ENCODE data around the gene REV3L.
"Not testable (repeated sequence)": the region's sequence is repeated elsewhere in the genome, so short reads cannot be mapped to it uniquely, and the experiment has no call there.

The REV3L gene

DNA sequence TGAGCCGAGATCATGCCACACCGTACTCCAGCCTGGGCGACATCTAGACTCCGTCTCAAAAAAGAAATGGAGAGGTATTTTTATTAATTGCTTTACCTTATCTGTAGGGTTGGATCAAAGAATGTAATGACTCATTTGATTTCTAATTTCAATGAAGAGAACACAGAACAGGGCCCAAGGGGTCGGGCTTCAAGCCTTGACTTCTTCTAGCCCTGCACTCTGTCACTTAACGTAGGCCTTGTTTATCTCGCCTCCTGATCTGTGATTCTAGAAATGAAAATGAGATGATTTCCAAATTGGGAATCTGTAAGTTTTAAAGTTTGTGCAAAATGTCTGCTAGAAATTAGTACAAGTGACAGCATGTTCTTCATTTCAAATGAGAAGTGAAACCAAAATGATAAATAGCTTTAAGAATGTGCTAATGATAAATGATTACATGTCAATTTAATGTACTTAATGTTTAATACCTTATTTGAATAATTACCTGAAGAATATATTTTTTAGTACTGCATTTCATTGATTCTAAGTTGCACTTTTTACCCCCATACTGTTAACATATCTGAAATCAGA, 215.2 kb downstream of the REV3L start:
- no peak for DNase-seq (ENCODE audit: extremely low read depth in 1 of 2, low read depth in 1 of 2)

- DNase-seq (ENCODE audit: extremely low read depth in 1 of 2, low read depth in 1 of 2) = no peak
These were observed 216.7 kb downstream of the REV3L start for GRCh38 chr6:111266276-111266675.

DNA sequence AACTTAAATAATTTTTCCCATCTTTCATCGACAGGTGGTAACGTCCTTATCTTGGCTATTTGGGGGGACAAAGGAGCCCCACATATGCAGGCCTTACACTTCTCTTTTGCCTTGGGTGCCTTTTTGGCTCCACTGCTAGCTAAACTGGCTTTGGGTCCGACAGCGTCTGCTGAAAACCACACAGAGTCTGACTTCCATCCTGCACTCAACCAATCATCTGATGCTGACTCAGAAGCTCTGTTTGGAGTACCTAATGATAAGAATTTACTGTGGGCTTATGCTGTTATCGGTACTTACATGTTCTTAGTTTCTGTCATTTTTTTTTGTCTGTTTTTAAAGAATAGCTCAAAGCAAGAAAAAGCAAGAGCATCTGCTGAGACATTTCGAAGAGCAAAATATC, 217.2 kb downstream of the REV3L start:
- DNase-seq (ENCODE audit: extremely low read depth in 1 of 2, low read depth in 1 of 2) = no peak

GRCh38 chr6:111263837-111264236, 219.2 kb downstream of the REV3L start:
- no peak for DNase-seq (ENCODE audit: extremely low read depth in 1 of 2, low read depth in 1 of 2)

DNA sequence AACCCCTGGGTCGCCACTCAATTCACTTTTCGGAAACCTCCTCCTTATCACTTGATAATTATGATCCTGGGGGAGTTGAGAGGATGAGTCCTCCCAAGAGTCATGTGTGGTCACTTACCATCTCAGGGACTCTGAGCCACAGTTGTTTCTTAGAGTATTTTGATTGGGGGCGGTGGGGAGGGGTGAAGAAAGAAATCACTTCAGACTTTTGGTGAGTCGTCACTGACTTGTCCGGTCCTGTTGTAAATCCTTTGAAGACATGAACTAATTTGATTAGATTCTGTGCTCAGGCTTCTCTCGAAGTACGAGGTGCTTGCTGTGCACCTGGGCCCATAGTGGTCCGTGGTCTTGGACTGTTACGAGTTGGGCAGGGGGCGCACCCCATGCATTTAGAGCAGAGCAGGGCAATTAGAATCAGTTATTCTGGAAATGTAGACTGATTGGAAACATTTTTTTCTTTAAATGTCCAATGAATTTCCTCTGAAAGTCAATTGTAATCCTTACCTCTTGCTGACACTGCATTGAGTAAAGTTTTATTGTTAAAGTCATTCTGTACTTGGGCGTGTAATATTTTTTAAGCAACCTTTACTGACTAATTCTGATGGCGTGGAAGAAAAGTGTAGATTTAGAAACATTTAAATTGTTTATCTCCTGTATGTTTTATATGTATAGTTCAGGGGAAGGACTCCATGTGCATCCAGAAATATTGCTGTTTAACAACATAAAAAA, 222.3 kb downstream of the REV3L start:
- no peak for DNase-seq (ENCODE audit: extremely low read depth in 1 of 2, low read depth in 1 of 2)

- peak; percentile 98 for DNase-seq (ENCODE audit: extremely low read depth in 1 of 2, low read depth in 1 of 2)
These were observed 223.8 kb downstream of the REV3L start for GRCh38 chr6:111259089-111259831.

DNA sequence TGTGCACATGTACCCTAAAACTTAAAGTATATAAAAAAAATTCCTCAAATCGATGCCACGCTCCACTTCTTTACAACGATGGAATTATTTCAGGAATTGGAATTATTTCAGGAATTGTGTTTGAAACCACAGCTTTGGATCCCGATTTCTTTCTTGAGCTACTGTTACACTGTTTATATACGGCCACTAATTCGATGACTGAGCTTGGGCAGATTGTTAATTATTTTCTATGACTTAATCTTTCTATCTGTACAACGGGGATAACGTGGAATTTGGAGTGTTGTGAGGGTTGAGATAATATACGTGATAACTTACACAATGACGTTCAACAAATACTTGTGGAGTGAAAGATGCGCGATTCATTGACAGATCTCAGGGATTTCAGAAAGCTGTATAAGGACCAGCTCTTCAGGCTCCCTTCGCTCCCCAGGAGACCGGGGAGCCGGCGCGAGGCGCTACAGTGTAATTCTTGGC, 224.4 kb downstream of the REV3L start:
- no peak for DNase-seq (ENCODE audit: extremely low read depth in 1 of 2, low read depth in 1 of 2)

DNA sequence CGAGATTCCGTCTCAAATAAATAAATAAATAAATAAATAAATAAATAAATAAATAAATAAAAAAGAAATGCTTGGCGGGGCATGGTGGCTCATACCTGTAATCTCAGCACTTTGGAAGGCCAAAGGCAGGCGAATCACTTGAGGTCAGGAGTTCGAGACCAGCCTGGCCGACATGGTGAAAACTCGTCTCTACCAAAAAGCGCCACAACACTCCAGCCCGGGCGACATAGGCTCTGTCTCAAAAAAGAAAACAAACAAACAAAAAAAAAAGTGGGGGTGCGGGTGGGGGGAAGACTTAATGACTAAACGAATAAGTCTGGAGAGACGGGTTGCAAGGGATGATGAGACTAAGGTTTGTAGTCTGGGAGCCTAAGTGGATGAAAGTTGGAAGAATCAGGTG, 225.0 kb downstream of the REV3L start:
- DNase-seq (ENCODE audit: extremely low read depth in 1 of 2, low read depth in 1 of 2) = no peak

GRCh38 chr6:111256646-111257045, 226.4 kb downstream of the REV3L start:
- no peak for DNase-seq (ENCODE audit: extremely low read depth in 1 of 2, low read depth in 1 of 2)

- DNase-seq (ENCODE audit: extremely low read depth in 1 of 2, low read depth in 1 of 2) = not testable (repeated sequence)
These were observed 227.2 kb downstream of the REV3L start for GRCh38 chr6:111255838-111256237.

GRCh38 chr6:111254779-111255166, 228.2 kb downstream of the REV3L start:
- DNase-seq (ENCODE audit: extremely low read depth in 1 of 2, low read depth in 1 of 2) = no peak

- no peak for DNase-seq (ENCODE audit: extremely low read depth in 1 of 2, low read depth in 1 of 2)
These were observed 228.8 kb downstream of the REV3L start for GRCh38 chr6:111254004-111254778.

DNA sequence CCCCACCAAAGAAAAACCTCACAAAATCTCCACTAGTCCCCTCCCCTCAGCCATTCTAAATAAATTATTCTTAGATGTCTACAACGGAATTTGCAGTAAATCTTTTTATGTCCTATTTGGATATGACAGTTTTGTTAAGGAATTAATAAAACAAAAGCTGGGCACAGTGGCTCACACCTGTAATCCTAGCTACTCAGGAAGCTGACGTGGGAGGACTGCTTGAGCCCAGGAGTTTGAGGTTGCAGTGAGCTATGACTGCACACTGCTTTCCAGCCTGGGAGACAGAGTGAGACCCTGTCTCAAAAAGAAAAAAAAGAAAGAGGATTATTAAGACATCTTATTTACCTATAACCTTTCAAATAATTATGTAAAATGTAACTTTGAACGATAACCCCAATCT, 230.3 kb downstream of the REV3L start:
- no peak for DNase-seq (ENCODE audit: extremely low read depth in 1 of 2, low read depth in 1 of 2)

- DNase-seq (ENCODE audit: extremely low read depth in 1 of 2, low read depth in 1 of 2) = no peak
These were observed 232.1 kb downstream of the REV3L start for GRCh38 chr6:111250791-111251354.
